GM19351 (cell line): ENCODE results near the gene NDUFA13.

ENCODE experiments used
- ATAC-seq: cut with Tn5 transposase; IDR thresholded peaks from one replicate; pipeline ENCODE4 v1.9.1; 2021; ENCODE audit warnings: mild to moderate bottlenecking, moderate library complexity; ENCODE audit not compliant: unreplicated experiment

The NDUFA13 gene

DNA sequence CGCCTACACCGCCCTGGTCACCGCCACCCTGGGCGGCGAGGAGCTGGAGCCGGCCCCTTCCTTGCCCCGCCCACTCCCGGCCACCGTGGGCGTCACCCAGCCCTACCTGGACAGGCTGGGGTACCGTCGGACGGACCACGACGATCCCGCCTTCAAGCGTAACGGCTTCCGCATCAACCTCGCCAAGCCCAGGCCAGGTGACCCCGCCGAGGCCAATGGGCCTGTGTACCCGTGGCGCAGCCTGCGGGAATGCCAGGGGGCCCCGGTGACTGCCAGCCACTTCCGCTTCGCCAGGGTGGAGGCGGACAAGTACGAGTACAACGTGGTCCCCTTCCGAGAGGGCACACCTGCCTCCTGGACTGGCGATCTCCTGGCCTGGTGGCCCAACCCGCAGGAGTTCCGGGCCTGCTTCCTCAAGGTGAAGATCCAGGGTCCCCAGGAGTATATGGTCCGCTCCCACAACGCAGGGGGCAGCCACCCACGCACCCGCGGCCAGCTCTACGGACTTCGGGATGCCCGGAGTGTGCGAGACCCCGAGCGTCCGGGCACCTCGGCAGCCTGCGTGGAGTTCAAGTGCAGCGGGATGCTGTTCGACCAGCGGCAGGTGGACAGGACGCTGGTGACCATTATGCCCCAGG, 29.0 kb downstream of the NDUFA13 start:
- ATAC-seq = no peak

DNA sequence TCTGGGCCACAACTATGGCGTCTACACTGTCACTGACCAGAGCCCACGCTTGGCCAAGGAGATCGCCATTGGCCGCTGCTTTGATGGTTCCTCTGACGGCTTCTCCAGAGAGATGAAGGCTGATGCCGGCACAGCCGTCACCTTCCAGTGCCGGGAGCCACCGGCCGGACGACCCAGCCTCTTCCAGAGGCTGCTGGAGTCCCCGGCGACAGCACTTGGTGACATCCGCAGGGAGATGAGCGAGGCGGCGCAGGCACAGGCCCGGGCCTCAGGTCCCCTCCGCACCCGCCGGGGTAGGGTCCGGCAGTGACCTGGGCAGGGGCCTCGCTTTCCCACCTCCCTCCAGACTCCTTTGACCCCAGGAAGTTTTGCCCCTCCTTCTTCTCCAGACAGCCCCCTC, 29.7 kb downstream of the NDUFA13 start:
- ATAC-seq = no peak

DNA sequence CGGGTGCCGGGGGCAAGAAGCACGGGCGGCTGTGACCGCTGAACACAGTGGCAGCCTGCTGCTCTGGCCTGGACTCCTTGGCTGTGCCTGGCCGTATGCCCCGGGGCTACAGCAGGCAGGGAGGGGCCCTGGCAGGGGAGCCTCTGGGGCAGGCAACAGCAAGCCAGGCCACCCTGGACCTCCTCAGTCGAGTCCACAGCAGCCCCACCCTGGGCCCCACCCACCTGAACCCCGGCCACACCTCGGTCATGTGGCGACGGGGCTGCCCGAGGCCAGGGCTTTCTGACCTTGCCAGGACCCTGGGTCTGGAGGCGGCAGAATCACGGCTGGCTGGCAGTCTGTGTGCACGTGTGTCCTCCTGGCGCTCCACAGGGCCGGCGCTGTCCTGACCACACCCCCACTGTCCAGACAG, 30.7 kb downstream of the NDUFA13 start:
- no peak for ATAC-seq

DNA sequence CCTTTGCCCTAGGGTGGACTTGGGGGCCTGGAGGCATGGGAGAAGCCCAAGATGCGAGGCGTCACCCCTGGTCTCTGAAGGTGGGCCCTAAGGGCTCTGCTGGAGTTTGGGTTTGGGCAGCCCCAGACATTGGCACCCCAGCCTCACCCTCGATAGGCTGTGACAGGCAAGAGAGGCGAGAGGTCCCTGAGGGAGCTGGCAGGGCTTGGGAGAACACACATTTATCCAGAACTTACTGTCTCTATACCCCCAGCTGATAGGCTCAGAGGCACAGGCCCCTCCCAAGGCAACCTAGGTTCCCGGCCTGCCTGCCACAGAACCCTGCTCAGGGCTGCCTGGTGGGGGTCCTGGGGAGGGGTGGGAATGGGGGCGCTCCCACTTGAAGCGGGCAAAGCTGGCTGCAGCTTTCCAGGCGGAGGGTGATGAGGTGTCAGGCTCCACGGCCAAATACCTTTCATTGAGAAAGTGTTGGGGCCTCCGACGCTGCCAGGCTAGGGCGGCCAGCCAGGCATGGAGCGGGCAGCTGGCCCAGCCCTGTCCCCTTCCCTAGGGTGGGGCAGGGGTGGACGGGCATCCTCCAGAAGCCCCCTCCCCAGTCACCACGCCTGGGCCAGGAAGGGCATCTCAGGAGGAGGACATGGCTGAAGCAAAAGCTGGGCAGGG, 31.8 kb downstream of the NDUFA13 start:
- no peak for ATAC-seq

DNA sequence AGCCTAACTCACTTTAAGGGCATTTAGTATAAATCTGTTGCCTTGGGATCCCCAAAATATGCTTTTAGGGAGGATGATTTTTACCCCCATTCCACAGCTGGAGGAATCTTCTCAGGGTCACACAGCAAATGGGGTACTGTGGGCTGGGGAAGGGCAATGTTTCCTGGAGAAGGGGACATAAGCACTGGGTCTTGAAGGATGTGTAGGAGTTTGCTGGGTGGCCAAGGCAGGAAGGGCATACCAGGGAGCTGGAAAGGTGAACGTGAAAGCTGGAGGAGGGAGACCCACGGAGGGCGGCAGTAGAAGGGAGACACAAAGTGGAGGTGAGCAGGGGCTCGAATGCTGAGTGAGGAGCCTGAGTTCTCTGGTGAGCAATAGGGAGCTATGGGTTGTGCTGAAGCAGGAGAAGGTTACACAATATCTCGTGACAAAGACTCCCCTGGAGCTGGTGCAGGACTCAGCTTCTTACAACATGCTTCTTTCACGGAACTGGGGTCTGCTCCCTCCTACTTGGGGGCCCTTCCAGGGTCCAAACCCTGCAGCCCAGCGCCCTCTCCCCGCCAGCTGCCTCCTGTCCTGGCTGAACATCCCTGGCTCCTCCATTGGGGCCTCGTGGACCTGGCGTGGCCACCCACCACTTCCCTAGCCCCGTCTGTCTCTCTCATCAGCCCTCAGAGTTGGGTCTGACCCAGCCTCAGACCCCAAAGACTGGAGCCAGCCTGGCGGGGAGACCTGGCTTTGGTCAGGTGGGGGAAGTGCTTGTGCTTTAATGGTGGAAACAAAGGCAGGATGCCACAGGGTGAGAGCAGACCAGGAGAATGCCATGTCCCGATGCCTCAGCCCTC, 33.1 kb downstream of the NDUFA13 start:
- no peak for ATAC-seq

DNA sequence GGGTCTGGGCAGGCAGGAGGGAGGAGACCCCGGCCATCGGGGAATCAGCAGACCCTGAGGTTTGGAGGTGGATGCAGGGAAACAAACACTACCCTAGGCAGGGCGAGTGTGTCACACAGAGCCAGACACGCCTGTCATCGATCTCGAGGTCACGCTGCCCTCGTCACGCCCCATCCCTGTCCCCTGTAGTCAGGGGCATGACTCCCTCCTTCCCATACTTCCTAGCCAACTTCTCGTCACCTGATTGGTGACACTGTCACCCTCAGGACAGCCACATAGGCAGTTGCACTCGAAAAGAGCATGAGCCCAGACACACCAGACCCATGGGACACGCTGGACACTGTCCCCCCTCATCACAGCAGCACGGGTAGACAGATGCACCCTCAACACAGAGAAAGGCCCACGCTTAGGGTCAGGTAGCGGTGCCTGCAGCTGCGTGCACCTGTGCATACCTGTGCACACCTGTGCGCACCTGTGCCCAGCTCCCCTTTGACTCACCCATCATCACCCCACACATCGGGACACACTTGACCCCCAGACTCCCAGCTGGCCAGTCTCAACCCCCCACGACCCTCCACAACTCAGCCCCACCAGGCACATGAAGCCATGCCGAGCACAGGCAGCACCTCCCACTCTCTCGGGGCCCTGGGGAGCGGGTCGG, 33.9 kb downstream of the NDUFA13 start:
- no peak for ATAC-seq

DNA sequence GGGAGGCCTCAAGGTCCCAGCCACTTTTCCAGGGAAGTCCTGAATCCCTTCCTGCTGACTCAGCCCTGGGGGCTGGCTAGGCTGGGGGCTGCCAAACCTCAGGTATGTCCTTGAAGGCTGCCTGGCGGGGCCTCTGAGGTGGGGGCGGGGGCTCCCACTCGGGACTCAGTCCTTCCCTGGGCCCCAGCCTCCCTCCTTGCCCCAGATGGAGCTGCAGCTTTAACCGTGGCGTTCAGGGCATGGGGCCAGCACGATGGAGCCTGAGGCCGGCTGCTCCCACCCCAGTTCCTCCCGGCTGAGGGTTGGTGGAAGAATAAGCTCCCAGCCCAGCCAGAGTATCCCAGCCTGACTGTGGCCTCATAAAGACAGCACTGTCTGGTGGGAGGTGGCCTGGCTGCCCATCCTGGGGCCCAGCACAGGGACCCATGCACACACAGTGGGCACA, 34.5 kb downstream of the NDUFA13 start:
- ATAC-seq = no peak

DNA sequence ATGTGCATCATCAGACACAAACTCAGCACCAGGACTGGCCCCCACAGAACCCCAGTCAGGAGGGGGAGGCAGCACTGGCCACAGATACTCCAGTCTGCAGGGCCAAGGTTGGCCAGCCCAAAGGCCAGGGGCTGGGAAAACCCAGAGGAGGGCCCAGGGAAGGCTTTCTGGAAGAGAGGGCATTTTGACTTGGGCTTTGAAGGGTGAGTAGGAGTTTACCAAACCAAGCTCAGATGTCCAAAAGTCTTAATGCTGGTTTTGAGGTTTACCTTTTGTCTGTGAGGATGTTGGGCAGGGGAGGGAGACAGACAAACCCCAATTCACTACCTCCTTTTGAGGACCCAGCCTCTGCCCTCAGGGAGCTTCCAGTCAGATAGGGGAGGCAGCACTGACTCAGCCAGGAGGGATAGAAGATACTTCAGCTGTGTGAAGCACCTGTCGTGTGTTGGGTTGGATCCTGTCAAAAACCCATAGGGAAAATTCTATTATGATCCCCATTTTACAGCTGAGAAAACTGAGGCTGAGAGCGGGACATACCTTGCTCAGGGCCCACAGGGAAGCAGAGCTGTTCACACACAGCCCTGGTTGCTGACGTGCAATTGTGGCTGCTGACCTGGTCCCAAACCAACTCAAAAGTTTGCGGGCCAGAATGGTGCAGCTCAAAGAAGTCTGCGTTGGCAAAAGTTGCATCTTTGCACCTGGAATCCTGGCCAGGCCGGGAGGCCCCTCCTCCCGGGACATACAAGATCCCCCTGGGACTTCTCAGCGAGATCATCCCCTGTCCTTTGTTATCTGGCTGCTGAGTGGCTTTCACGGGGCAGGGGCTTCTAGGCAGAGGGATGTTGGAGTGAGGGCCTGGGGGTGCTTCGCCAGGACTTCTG, 35.2 kb downstream of the NDUFA13 start:
- ATAC-seq = no peak

DNA sequence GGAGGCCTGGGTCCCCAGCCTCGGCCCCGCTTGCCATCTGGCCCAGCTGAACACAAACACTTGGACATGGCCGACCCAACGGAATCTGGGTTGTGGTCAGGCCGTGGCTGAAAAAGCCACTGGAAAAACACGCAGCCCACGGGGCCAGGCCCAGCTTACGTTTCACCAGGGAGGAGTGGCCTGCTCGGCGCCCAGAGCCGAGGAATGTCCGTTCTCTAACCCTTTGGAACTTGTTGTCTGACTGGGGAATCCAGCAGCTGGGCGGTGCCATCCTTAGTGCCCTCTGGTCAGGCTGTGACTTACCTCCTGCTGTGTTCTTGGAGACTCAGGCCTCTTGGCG, 35.8 kb downstream of the NDUFA13 start:
- no peak for ATAC-seq

DNA sequence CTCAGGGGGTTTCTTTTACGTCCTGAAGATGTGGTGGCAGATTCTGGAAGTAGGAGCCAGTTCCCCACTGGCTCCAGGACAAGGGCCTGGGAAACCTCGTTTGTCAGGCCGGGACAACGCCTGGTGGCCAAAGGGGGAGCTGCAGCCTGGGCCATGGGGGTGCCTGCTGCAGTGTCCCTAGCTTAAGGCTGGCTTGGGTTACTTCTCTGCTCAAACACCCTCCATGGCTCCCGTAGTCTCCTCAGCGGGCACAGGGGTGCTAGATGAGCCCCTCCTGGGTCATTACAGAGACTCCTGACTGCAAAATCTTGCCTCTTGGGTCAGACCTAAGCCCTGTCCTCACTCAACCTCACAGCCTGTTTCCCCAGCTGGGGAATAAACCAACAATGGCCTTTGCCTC, 36.8 kb downstream of the NDUFA13 start:
- ATAC-seq = no peak

DNA sequence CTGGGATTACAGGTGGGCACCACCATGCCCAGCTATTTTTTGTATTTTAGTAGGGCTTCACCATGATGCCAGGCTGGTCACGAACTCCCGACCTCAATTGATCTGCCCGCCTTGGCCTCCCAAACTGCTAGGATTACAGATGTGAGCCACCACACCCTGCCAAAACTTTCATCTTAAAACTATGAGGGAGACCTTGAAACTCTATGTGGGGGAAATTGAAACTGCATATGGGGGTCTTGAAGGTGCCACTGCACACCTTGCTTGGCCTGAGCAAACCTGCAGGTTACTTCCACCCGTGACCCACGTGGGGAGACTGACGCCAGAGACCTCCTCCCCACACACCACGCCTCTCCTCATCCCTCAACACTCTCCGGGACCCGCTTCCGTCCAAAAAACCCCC, 37.6 kb downstream of the NDUFA13 start:
- no peak for ATAC-seq

DNA sequence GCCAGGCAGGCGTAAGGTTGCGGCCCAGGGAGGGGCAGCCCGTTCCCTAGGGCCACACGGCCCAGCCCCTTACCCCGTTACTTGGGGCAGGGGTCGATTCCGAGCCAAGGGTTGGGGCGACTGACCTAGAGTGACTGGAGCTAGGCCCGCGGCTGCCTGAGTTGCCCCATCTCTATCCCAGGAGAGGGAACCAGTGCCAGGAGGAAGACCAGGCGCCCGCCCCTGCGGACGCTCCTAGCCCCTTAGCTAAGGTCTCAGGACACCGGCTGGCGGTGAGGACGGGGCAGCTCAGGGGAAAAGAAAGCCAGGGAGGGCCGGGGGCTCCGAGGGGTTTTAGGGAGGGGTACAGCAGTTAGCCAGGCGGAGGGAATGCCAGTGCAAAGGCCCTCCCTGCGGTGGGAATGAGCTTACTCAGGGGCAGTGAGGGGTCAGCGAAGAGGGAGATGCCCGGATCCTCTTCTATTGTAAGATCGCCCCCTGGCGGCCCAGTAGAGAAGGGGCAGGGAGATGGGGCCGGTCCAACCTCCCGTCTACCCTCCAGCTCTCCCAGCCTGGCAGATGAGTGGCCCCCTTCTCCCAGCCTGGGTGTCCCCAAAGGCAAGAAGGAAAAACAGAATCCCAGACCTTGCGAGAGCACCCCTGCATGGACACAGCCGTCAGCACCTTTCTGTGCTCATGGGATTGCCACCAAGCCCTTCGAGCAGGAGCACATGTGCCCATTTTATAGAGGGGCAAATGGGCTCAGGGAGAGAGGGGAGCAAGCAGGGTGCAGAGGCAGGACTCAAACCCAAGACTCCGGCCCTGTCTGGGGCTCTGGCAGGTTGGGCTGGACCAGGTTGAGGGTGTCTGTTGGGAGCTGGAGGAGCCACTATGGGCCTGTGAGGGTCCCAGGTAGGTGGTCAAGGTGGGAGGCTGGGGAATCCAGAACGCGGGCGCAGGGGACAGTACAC, 38.3 kb downstream of the NDUFA13 start:
- ATAC-seq = no peak

DNA sequence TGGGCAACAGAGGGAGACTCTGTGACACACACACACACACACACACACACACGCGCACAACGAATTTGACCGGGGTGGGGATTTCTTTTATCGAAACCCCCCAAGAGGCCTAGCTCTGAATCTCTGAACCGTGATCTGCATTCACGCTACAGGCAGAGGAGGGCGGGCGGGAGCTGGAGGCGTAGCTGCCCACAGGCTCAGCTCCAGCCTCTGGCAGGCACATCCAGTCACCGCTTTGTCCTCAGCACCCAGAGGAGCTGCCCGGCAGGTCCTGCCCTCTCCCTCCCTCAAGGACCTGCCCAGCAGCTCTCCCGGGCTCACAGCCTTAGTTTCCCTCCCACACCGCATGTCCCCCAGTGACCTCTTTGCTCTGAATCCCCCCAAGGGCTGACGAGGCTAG, 42.0 kb downstream of the NDUFA13 start:
- no peak for ATAC-seq

DNA sequence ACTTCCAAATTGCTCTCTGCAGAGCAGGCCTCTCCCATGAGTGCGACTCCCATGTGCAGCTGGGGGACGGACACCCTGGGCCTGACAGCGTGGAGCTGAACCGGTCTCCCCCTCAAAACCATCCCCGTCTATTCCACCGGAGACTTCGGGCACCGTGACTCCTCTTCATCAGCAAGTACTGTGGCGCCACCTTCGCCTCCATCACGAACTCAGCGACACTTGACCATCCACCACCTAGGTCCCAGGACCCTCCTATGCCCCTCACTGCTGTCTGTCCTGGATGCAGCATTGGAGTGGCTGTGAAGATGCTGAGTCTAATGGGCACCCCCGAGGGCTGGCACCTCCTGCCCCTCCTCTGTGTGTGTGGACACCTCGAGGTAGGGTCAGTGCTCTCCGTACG, 42.6 kb downstream of the NDUFA13 start:
- ATAC-seq = no peak

DNA sequence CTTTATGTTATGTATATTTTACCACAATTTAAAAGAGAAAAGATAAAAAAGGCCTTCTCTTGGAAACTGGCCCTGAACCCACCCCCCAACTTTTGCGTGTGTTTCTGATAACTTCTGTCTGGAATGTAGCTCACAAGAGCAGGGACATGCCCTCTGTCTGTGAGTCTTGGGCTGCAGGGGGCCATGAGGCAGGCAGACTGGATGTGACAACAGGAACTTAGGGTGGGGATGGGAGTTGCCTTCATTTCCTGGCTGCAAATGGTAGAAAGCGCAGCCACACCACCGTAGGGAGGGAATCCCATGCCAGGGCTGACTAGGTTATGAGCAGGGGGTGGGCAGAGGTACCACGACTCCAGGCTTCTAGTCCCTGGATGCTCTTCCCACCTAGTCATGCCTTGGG, 43.9 kb downstream of the NDUFA13 start:
- ATAC-seq = no peak

DNA sequence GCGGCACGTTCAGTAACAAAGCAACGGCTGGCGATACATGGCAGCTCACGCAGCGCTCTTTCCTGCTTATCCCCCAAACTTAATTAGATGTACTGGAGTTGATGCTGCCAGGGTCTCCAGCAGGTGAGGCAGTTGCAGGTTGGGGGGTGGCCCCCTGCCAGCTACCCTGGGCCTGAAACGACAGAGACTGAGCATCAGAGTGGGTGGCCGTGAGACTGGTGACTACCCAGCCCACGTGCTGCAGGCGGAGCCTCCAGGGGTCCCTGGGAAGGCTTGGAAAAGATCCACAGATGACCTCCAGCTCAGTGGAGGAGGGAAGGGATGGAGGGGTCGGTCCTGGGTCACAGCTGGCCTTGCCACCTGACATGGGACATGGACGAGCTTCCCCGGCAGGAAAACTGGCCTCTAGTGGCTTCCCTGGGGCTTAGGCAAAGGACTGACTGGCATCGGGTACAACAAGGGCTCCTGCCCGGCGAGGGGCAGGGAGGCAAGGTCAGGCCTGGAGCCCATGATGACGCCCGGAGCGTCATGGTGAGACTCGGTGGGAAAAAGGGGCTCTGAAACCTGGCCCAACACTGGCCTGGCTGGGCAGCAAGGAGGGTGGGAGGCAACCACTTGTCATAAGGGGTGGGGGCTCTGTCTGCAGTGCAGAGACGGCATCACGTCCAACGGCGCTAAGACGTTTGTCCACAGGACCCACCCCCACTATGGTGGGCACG, 46.1 kb downstream of the NDUFA13 start:
- no peak for ATAC-seq

DNA sequence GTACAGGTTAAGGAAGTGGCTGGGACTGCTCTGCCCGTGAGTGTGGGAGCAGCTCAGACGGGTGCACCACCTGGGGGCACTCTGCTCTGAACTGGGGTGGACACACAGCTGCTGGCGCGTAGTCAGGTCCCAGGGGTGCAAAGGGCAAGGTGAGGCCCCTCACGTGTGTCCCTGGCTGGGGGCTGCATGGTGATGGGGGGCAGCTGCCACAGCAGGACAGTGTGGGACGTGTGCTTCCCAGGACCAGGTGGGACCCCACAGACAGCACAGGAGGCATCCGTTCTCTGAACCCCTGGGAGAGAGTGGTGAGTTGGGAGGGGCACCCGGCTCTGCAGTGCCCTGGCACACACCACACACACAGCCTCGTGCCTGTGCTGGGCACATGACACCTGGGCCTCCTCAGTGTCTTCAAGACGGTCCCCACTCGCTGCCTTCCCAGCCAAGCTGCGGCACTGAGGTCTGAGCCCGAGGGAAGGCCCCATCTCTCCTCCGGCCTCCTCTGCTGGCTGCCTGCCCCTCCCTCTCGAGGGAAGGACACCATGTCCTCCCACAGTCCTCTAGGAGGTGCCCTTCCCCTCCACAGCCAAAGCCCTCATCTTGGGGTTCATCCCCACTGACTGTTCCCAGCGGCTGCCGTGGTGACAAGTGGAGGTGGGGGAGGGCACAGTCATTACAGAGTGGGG, 46.8 kb downstream of the NDUFA13 start:
- ATAC-seq = no peak

DNA sequence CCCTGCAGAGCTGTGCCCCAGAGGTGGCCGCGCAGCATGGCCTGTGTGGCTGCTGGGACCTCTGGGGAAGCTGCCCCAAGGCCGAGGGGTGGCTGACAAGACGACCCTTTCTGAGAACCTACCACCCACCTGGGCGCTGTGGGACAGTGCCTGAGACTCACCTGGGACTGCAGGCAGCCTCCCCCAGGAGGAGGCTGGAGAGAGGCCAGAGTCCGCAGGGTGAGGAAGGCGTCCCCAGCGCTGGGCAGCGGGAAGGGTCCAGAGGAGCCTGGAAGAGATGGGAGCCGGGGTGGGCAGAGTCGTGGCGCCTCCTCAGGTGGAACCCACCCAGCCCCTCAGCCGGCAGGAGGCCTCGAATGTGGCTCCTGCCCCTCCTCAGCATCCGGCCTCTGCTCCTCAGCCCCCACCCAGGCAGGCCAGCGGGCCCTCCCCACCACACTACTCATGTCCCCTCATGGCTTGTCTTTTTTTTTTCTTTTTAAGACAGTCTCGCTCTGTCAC, 47.4 kb downstream of the NDUFA13 start:
- no peak for ATAC-seq
